HEK293 (cell line): ENCODE measurements around the gene MELTF.
A peak's percentile ranks its signal among the peaks of the same experiment; 100 is the strongest.

Experiments
- CTCF ChIA-PET: fragments of 350-600 bp; formaldehyde crosslinking; extraction: SDS; loops from one replicate; lab custom pipeline; 2021; ENCODE audit warnings: antibody characterized with exemption; lab: Yijun Ruan, JAX
- POLR2A ChIA-PET: fragments of 300-600 bp; formaldehyde crosslinking; extraction: SDS; loops from one replicate; lab custom pipeline; 2020; ENCODE audit warnings: antibody characterized with exemption, inconsistent platforms; lab: Yijun Ruan, JAX
- H3K27ac ChIP-seq: fragments of 200-500 bp; sonication (Bioruptor generic); 2 replicates; pipeline ENCODE4 v1.5.1; 2014; ENCODE audit warnings: low read depth, low read length, control low read depth, inconsistent platforms; ENCODE audit errors: extremely low read depth
- H3K36me3 ChIP-seq, 2 experiments: fragments of 200-500 bp in 1 of 2; sonication (Bioruptor generic) in 1 of 2; 1 replicate in 1 of 2; 2 replicates in 1 of 2; pipeline ENCODE4 v1.5.1; 2014 to 2017; ENCODE audit warnings: inconsistent platforms in 2 of 2, low read length in 2 of 2; ENCODE audit not compliant: control insufficient read depth in 2 of 2, insufficient read depth in 1 of 2
- H3K4me1 ChIP-seq: fragments of 200-500 bp; sonication (Bioruptor generic); 2 replicates; pipeline ENCODE4 v1.5.1; 2014; ENCODE audit warnings: mild to moderate bottlenecking, low read length, inconsistent platforms; ENCODE audit not compliant: control insufficient read depth, insufficient read depth
- H3K4me3 ChIP-seq: 2 replicates; pipeline ENCODE4 v1.5.1; 2011; ENCODE audit warnings: low read depth, mild to moderate bottlenecking, control low read depth, low read length, moderate library complexity
- H3K9me3 ChIP-seq: fragments of 200-500 bp; sonication (Bioruptor generic); 2 replicates; pipeline ENCODE4 v1.5.1; 2014; ENCODE audit warnings: low read depth, low read length, inconsistent platforms; ENCODE audit not compliant: control insufficient read depth, insufficient read depth
- EGR2 ChIP-seq: fragments of 450-650 bp; formaldehyde crosslinking; IDR thresholded peaks from 2 replicates; pipeline ENCODE4 v1.5.1; 2016; ENCODE audit warnings: low read depth, missing biosample characterization, missing genetic modification characterization
- GLIS1 ChIP-seq: fragments of 450-650 bp; formaldehyde crosslinking; IDR thresholded peaks from 2 replicates; pipeline ENCODE4 v1.5.1; 2016; ENCODE audit warnings: missing biosample characterization, missing genetic modification characterization
- KLF9 ChIP-seq: fragments of 450-650 bp; formaldehyde crosslinking; IDR thresholded peaks from 2 replicates; pipeline ENCODE4 v1.5.1; 2016; ENCODE audit warnings: missing biosample characterization, missing genetic modification characterization, low read depth
- PRDM1 ChIP-seq: fragments of 450-650 bp; formaldehyde crosslinking; IDR thresholded peaks from 2 replicates; pipeline ENCODE4; 2016; ENCODE audit warnings: missing biosample characterization, missing genetic modification characterization
- RBAK ChIP-seq: fragments of 450-650 bp; formaldehyde crosslinking; IDR thresholded peaks from 2 replicates; pipeline ENCODE4 v1.5.1; 2016; ENCODE audit warnings: missing biosample characterization, missing genetic modification characterization
- SCRT2 ChIP-seq: fragments of 450-650 bp; formaldehyde crosslinking; IDR thresholded peaks from 2 replicates; pipeline ENCODE4 v1.5.1; 2016; ENCODE audit warnings: missing biosample characterization, missing genetic modification characterization
- YY1 ChIP-seq: fragments of 450-650 bp; formaldehyde crosslinking; IDR thresholded peaks from 2 replicates; pipeline ENCODE4 v1.5.1; 2018; ENCODE audit warnings: missing biosample characterization, missing genetic modification characterization
- ZFP69B ChIP-seq: fragments of 450-650 bp; formaldehyde crosslinking; IDR thresholded peaks from 2 replicates; pipeline ENCODE4 v1.5.1; 2016; ENCODE audit warnings: missing biosample characterization, missing genetic modification characterization
- ZNF157 ChIP-seq: fragments of 450-650 bp; formaldehyde crosslinking; IDR thresholded peaks from 2 replicates; pipeline ENCODE4 v1.5.1; 2016; ENCODE audit warnings: missing biosample characterization, missing genetic modification characterization
- ZNF19 ChIP-seq: fragments of 450-650 bp; formaldehyde crosslinking; IDR thresholded peaks from 2 replicates; pipeline ENCODE4; 2016; ENCODE audit warnings: missing biosample characterization, missing genetic modification characterization, low read depth
- ZNF23 ChIP-seq: fragments of 450-650 bp; formaldehyde crosslinking; IDR thresholded peaks from 2 replicates; pipeline ENCODE4 v1.5.1; 2016; ENCODE audit warnings: missing biosample characterization, missing genetic modification characterization, borderline replicate concordance
- ZNF274 ChIP-seq, 2 experiments: fragments of 200-500 bp in 1 of 2; fragments of 450-650 bp in 1 of 2; sonication (Bioruptor generic) in 1 of 2; formaldehyde crosslinking in 1 of 2; IDR thresholded peaks; 2 replicates each; pipeline versions ENCODE4 v1.5.1 to v1.6.1; 2014 to 2016; ENCODE audit warnings: borderline replicate concordance in 1 of 2, inconsistent platforms in 1 of 2, low read length in 1 of 2, missing biosample characterization in 1 of 2, missing genetic modification characterization in 1 of 2
- ZNF350 ChIP-seq: fragments of 450-650 bp; formaldehyde crosslinking; IDR thresholded peaks from 2 replicates; pipeline ENCODE4 v1.5.0; 2017; ENCODE audit warnings: missing biosample characterization, mild to moderate bottlenecking, missing genetic modification characterization
- ZNF391 ChIP-seq: fragments of 450-650 bp; formaldehyde crosslinking; IDR thresholded peaks from 2 replicates; pipeline ENCODE4 v1.5.1; 2016; ENCODE audit warnings: low read depth, missing biosample characterization, missing genetic modification characterization, borderline replicate concordance
- ZNF585B ChIP-seq: fragments of 450-650 bp; formaldehyde crosslinking; IDR thresholded peaks from 2 replicates; pipeline ENCODE4 v1.5.1; 2016; ENCODE audit warnings: missing biosample characterization, missing genetic modification characterization
- ZNF600 ChIP-seq: fragments of 450-650 bp; formaldehyde crosslinking; IDR thresholded peaks from 2 replicates; pipeline ENCODE4 v1.5.1; 2016; ENCODE audit warnings: missing biosample characterization, missing genetic modification characterization
- ZNF777 ChIP-seq: fragments of 450-650 bp; formaldehyde crosslinking; IDR thresholded peaks from 2 replicates; pipeline ENCODE4 v1.5.1; 2017; ENCODE audit warnings: missing biosample characterization, missing genetic modification characterization, borderline replicate concordance
- TF ChIP-seq, protein P1 (sequence below): fragments of 450-650 bp; formaldehyde crosslinking; IDR thresholded peaks from 2 replicates; pipeline ENCODE4 v1.5.1; 2016; ENCODE audit warnings: missing biosample characterization, missing genetic modification characterization
- TF ChIP-seq, protein P2 (sequence below): fragments of 450-650 bp; formaldehyde crosslinking; IDR thresholded peaks from 2 replicates; pipeline ENCODE4 v1.5.1; 2016; ENCODE audit warnings: missing biosample characterization, missing genetic modification characterization
- TF ChIP-seq, protein P3 (sequence below): fragments of 450-650 bp; formaldehyde crosslinking; IDR thresholded peaks from 2 replicates; pipeline ENCODE4 v1.5.1; 2016; ENCODE audit warnings: missing biosample characterization, missing genetic modification characterization
- TF ChIP-seq, protein P4 (sequence below): fragments of 450-650 bp; formaldehyde crosslinking; IDR thresholded peaks from 2 replicates; pipeline ENCODE4 v1.5.1; 2016; ENCODE audit warnings: missing biosample characterization, missing genetic modification characterization
- TF ChIP-seq, protein P5 (sequence below): fragments of 450-650 bp; formaldehyde crosslinking; IDR thresholded peaks from 2 replicates; pipeline ENCODE4 v1.5.1; 2016; ENCODE audit warnings: missing biosample characterization, missing genetic modification characterization

The MELTF gene

DNA sequence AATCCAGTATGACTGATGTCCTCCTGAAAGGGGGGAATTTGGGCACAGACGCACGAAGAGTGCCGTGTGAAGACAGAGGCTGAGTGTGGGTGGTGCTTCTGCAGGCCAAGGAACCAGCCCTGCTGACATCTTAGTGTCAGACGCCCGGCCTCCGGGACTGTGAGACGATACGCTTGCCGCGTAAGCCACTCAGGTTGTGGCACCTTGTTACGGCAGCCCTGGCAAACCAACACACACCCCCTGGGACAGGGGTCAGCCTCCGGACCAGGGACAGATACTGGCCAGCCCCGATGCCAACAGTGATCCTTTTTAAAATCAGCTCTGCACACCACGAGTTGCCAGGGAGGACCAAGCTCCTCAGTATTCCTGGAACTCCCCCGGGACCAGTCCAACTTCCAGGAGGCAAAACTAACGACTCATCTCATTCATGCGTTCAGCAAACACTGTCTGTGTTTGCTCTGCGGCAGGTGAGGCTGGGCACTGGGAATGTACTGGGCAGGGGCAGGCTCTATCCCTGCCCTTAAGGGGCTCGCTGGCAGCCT is 39.8 kb downstream of the MELTF start:
- Histone ChIP-seq H3K9me3 (no peaks in the 10 kb centered on the region), H3K4me3 (no peak overlapping the region), H3K27ac (no peak overlapping the region), H3K36me3 (no peaks in the 10 kb centered on the region), H3K4me1 (no peaks in the 10 kb centered on the region)
- ChIA-PET CTCF (no interaction called here), POLR2A (no interaction called here)
- TF ChIP-seq GLIS1 (tag by site-specific recombination) (peak; percentile 46), PRDM1 (no peak), YY1 (tag by site-specific recombination) (no peak), ZNF585B (tag by site-specific recombination) (no peak), ZNF19 (tag by site-specific recombination) (no peak), ZNF600 (tag by site-specific recombination) (peak; percentile 50), ZNF777 (no peak), ZNF23 (no peak)
- TF ChIP-seq, protein P1, sequence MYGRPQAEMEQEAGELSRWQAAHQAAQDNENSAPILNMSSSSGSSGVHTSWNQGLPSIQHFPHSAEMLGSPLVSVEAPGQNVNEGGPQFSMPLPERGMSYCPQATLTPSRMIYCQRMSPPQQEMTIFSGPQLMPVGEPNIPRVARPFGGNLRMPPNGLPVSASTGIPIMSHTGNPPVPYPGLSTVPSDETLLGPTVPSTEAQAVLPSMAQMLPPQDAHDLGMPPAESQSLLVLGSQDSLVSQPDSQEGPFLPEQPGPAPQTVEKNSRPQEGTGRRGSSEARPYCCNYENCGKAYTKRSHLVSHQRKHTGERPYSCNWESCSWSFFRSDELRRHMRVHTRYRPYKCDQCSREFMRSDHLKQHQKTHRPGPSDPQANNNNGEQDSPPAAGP (tag by site-specific recombination), result no peak
- TF ChIP-seq, protein P2, sequence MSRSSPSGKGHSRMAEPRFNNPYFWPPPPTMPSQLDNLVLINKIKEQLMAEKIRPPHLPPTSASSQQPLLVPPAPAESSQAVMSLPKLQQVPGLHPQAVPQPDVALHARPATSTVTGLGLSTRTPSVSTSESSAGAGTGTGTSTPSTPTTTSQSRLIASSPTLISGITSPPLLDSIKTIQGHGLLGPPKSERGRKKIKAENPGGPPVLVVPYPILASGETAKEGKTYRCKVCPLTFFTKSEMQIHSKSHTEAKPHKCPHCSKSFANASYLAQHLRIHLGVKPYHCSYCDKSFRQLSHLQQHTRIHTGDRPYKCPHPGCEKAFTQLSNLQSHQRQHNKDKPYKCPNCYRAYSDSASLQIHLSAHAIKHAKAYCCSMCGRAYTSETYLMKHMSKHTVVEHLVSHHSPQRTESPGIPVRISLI (tag by site-specific recombination), result no peak

- Histone ChIP-seq H3K9me3 (no peaks in the 10 kb centered on the region), H3K4me1 (no peaks in the 10 kb centered on the region)
- TF ChIP-seq, protein P3, sequence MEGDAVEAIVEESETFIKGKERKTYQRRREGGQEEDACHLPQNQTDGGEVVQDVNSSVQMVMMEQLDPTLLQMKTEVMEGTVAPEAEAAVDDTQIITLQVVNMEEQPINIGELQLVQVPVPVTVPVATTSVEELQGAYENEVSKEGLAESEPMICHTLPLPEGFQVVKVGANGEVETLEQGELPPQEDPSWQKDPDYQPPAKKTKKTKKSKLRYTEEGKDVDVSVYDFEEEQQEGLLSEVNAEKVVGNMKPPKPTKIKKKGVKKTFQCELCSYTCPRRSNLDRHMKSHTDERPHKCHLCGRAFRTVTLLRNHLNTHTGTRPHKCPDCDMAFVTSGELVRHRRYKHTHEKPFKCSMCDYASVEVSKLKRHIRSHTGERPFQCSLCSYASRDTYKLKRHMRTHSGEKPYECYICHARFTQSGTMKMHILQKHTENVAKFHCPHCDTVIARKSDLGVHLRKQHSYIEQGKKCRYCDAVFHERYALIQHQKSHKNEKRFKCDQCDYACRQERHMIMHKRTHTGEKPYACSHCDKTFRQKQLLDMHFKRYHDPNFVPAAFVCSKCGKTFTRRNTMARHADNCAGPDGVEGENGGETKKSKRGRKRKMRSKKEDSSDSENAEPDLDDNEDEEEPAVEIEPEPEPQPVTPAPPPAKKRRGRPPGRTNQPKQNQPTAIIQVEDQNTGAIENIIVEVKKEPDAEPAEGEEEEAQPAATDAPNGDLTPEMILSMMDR (tag by site-specific recombination), result 0 out of 2 replicates have a peak, but pooled peaks have one; percentile 30
- no peak for TF ChIP-seq KLF9 (tag by site-specific recombination)
- no peak for TF ChIP-seq ZNF391
- TF ChIP-seq ZNF350 (tag by site-specific recombination), result no peak
- TF ChIP-seq SCRT2 (tag by site-specific recombination), result no peak
- no peak for TF ChIP-seq ZFP69B (tag by site-specific recombination)
- TF ChIP-seq, protein P4, sequence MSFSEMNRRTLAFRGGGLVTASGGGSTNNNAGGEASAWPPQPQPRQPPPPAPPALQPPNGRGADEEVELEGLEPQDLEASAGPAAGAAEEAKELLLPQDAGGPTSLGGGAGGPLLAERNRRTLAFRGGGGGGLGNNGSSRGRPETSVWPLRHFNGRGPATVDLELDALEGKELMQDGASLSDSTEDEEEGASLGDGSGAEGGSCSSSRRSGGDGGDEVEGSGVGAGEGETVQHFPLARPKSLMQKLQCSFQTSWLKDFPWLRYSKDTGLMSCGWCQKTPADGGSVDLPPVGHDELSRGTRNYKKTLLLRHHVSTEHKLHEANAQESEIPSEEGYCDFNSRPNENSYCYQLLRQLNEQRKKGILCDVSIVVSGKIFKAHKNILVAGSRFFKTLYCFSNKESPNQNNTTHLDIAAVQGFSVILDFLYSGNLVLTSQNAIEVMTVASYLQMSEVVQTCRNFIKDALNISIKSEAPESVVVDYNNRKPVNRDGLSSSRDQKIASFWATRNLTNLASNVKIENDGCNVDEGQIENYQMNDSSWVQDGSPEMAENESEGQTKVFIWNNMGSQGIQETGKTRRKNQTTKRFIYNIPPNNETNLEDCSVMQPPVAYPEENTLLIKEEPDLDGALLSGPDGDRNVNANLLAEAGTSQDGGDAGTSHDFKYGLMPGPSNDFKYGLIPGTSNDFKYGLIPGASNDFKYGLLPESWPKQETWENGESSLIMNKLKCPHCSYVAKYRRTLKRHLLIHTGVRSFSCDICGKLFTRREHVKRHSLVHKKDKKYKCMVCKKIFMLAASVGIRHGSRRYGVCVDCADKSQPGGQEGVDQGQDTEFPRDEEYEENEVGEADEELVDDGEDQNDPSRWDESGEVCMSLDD, result no peak
- no peak for TF ChIP-seq GLIS1 (tag by site-specific recombination)
- no peak for TF ChIP-seq EGR2
- 0 out of 2 replicates have a peak, but pooled peaks have one; percentile 33 for TF ChIP-seq ZNF600 (tag by site-specific recombination)
- no peak for TF ChIP-seq ZNF777
- no peak for TF ChIP-seq ZNF157 (tag by site-specific recombination)
- TF ChIP-seq, protein P5, sequence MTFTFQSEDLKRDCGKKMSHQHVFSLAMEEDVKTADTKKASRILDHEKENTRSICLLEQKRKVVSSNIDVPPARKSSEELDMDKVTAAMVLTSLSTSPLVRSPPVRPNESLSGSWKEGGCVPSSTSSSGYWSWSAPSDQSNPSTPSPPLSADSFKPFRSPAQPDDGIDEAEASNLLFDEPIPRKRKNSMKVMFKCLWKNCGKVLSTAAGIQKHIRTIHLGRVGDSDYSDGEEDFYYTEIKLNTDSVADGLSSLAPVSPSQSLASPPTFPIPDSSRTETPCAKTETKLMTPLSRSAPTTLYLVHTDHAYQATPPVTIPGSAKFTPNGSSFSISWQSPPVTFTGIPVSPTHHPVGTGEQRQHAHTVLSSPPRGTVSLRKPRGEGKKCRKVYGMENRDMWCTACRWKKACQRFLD, result no peak
- TF ChIP-seq RBAK (tag by site-specific recombination), result no peak
- no peak for TF ChIP-seq ZNF274 (IDR thresholded peaks at IDR 0.05; ENCODE audit: low read length)
- TF ChIP-seq ZNF274 (tag by site-specific recombination; IDR thresholded peaks at IDR 0.05; ENCODE audit: borderline replicate concordance), result no peak
- TF ChIP-seq, all 188 proteins: peak for 2
- POLR2A ChIA-PET, result no interaction called here
- CTCF ChIA-PET, result interaction anchor here (0.6 kb wide), 1 partner anchor 379 kb away, joined by 3 read pairs; no protein-coding TSS in a partner anchor
- no peak overlapping the region for H3K4me3 ChIP-seq
- H3K27ac ChIP-seq, result no peak overlapping the region
- H3K36me3 ChIP-seq, result no peaks in the 10 kb centered on the region
Measured at GRCh38 chr3:196988241-196989029, 41.2 kb downstream of the MELTF start.
